Measurements from ENCODE around the gene HCFC1. TPM values are rescaled to one million over a fixed set of nuclear protein-coding genes. Genes with fewer than 3 reads are reported as not detected.

Gene HCFC1
- total RNA-seq, 2 experiments from 2014 or later, result 45.9 to 50.2 TPM

GRCh38 chrX:153909980-153910360, 61.6 kb downstream of the HCFC1 start:
- H3K36me3 ChIP-seq (ENCODE audit: insufficient read depth, low read length), result peaks cover 42% of the 10 kb centered on the region
- Mint-ChIP-seq H3K36me3 (ENCODE audit: low read depth) (peaks cover 24% of the 10 kb centered on the region), H3K9me3 (no peaks in the 10 kb centered on the region), H3K4me3 (no peak overlapping the region), H3K4me1 (ENCODE audit: low read depth) (peaks cover 18% of the 10 kb centered on the region), H3K27me3 (no peaks in the 10 kb centered on the region), H3K27ac (no peak overlapping the region)
- DNase-seq (peak in 1 of 14 experiments; percentile 1), ATAC-seq (ENCODE audit: poor library complexity) (no peak)
- intact Hi-C loops (cut with DNase I, micrococcal nuclease), result no loop called here
- CTCF ChIA-PET, result no interaction called here
- no peaks in the 10 kb centered on the region for H3K9me3 ChIP-seq (ENCODE audit: control insufficient read depth in 1 of 2, insufficient read depth in 1 of 2, low read length in 2 of 2)
- no peak for TF ChIP-seq CTCF (IDR thresholded peaks at IDR 0.05)
- no peak overlapping the region for H3K27ac ChIP-seq (ENCODE audit: low read depth in 1 of 2, low read length in 2 of 2)
- H3K27me3 ChIP-seq (ENCODE audit: control insufficient read depth in 1 of 2, insufficient read depth in 2 of 2, low read length in 2 of 2), result no peaks in the 10 kb centered on the region
- H3K4me3 ChIP-seq (ENCODE audit: low read length), result no peak overlapping the region
- peaks cover 26% of the 10 kb centered on the region for H3K4me1 ChIP-seq (ENCODE audit: insufficient read depth, low read length)
- POLR2A ChIA-PET, result interaction anchor here (1.4 to 2.6 kb wide), 2 partner anchors 15 to 91 kb away, joined by 3 to 9 read pairs; no protein-coding TSS in a partner anchor

GRCh38 chrX:153909024-153909979, 62.3 kb downstream of the HCFC1 start:
- CTCF ChIA-PET, result interaction anchor here (0.8 kb wide), 1 partner anchor 14 kb away, joined by 3 read pairs; no protein-coding TSS in a partner anchor
- POLR2A ChIA-PET, result interaction anchor here (1.4 to 7.3 kb wide), 2 partner anchors 17 to 90 kb away, joined by 3 to 63 read pairs; partner anchors contain the start of gene ARHGAP4
- no peak for TF ChIP-seq CTCF (IDR thresholded peaks at IDR 0.05)
- DNase-seq (peak in 1 of 14 experiments; percentile 7), ATAC-seq (ENCODE audit: poor library complexity) (no peak)
- no peaks in the 10 kb centered on the region for H3K27me3 Mint-ChIP-seq
- no peak overlapping the region for H3K4me3 Mint-ChIP-seq
- Histone ChIP-seq H3K27ac (ENCODE audit: low read depth in 1 of 2, low read length in 2 of 2) (no peak overlapping the region), H3K27me3 (ENCODE audit: control insufficient read depth in 1 of 2, insufficient read depth in 2 of 2, low read length in 2 of 2) (no peaks in the 10 kb centered on the region), H3K9me3 (ENCODE audit: control insufficient read depth in 1 of 2, insufficient read depth in 1 of 2, low read length in 2 of 2) (no peaks in the 10 kb centered on the region), H3K36me3 (ENCODE audit: insufficient read depth, low read length) (peaks cover 42% of the 10 kb centered on the region), H3K4me3 (ENCODE audit: low read length) (no peak overlapping the region), H3K4me1 (ENCODE audit: insufficient read depth, low read length) (peaks cover 33% of the 10 kb centered on the region)
- no peak overlapping the region for H3K27ac Mint-ChIP-seq
- H3K36me3 Mint-ChIP-seq (ENCODE audit: low read depth), result peaks cover 20% of the 10 kb centered on the region
- intact Hi-C loops (cut with DNase I, micrococcal nuclease), result no loop called here
- H3K9me3 Mint-ChIP-seq, result no peaks in the 10 kb centered on the region
- H3K4me1 Mint-ChIP-seq (ENCODE audit: low read depth), result peaks cover 23% of the 10 kb centered on the region

- no peak overlapping the region for H3K4me3 ChIP-seq (ENCODE audit: low read length)
- peaks cover 32% of the 10 kb centered on the region for H3K36me3 ChIP-seq (ENCODE audit: insufficient read depth, low read length)
- Mint-ChIP-seq H3K4me3 (no peak overlapping the region), H3K4me1 (ENCODE audit: low read depth) (peaks cover 32% of the 10 kb centered on the region), H3K27ac (no peak overlapping the region), H3K9me3 (no peaks in the 10 kb centered on the region), H3K36me3 (ENCODE audit: low read depth) (peaks cover 20% of the 10 kb centered on the region), H3K27me3 (no peaks in the 10 kb centered on the region)
- TF ChIP-seq CTCF (IDR thresholded peaks at IDR 0.05), result no peak
- no peaks in the 10 kb centered on the region for H3K27me3 ChIP-seq (ENCODE audit: control insufficient read depth in 1 of 2, insufficient read depth in 2 of 2, low read length in 2 of 2)
- ChIA-PET POLR2A (interaction anchor here (1.3 to 7.3 kb wide), 2 partner anchors 18 to 126 kb away, joined by 3 to 63 read pairs; partner anchors contain the start of gene ARHGAP4), CTCF (interaction anchor here (0.8 kb wide), 1 partner anchor 15 kb away, joined by 3 read pairs; no protein-coding TSS in a partner anchor)
- H3K9me3 ChIP-seq (ENCODE audit: control insufficient read depth in 1 of 2, insufficient read depth in 1 of 2, low read length in 2 of 2), result no peaks in the 10 kb centered on the region
- no peak overlapping the region for H3K27ac ChIP-seq (ENCODE audit: low read depth in 1 of 2, low read length in 2 of 2)
- ATAC-seq (ENCODE audit: poor library complexity), result no peak
- DNase-seq, result peak in 1 of 14 experiments; percentile 1
- peaks cover 42% of the 10 kb centered on the region for H3K4me1 ChIP-seq (ENCODE audit: insufficient read depth, low read length)
- intact Hi-C loops (cut with DNase I, micrococcal nuclease), result no loop called here
These were observed 63.3 kb downstream of the HCFC1 start for GRCh38 chrX:153908219-153908860.
